ENCODE measurements around the gene PLEKHM3.

- TF ChIP-seq GATA2 (IDR thresholded peaks at IDR 0.05; ENCODE audit: low read depth, low read length) (no peak), GATA3 (IDR thresholded peaks at IDR 0.05; ENCODE audit: low read depth, low read length) (no peak)
Measured at GRCh38 chr2:207896525-207897285, 128.6 kb downstream of the PLEKHM3 start.
